Amygdala (tissue), 56 donors: ENCODE data around the gene FBXW10.
"Not testable (repeated sequence)": the region's sequence is repeated elsewhere in the genome, so short reads cannot be mapped to it uniquely, and the experiment has no call there.

Experiments
- DNase-seq, 56 donors: peaks; one replicate each; lab custom pipeline; 2025; lab: John Stamatoyannopoulos, UW

FBXW10 gene

GRCh38 chr17:18750242-18750641, 6.4 kb downstream of the FBXW10 start:
- not testable (repeated sequence) for DNase-seq

GRCh38 chr17:18753829-18754409, 10.1 kb downstream of the FBXW10 start:
- peak in 1 of 56 donors; percentile 0 for DNase-seq

GRCh38 chr17:18755969-18756368, 12.1 kb downstream of the FBXW10 start:
- not testable (repeated sequence) for DNase-seq

- not testable (repeated sequence) for DNase-seq
These were observed 13.7 kb downstream of the FBXW10 start for GRCh38 chr17:18757368-18758044.

GRCh38 chr17:18758344-18758743, 14.5 kb downstream of the FBXW10 start:
- not testable (repeated sequence) for DNase-seq

GRCh38 chr17:18760221-18760620, 16.4 kb downstream of the FBXW10 start:
- not testable (repeated sequence) for DNase-seq

GRCh38 chr17:18770572-18770971, 26.7 kb downstream of the FBXW10 start:
- not testable (repeated sequence) for DNase-seq

GRCh38 chr17:18771066-18771465, 27.2 kb downstream of the FBXW10 start:
- DNase-seq, result not testable (repeated sequence)

- no peak for DNase-seq
These were observed 28.6 kb downstream of the FBXW10 start for GRCh38 chr17:18772471-18772870.

GRCh38 chr17:18780991-18781718, 37.3 kb downstream of the FBXW10 start, which contains the start of gene TVP23B:
Gene TVP23B, plus strand, starts transcription at chr17:18781183. Its CDS starts 111 bp downstream, at chr17:18781294.
- DNase-seq, result peak; percentile 6 to 98 (median 90)

- DNase-seq, result not testable (repeated sequence)
These were observed 38.0 kb downstream of the FBXW10 start for GRCh38 chr17:18781805-18782204.

- not testable (repeated sequence) for DNase-seq
These were observed 42.1 kb downstream of the FBXW10 start for GRCh38 chr17:18785933-18786332.

- not testable (repeated sequence) for DNase-seq
These were observed 43.0 kb downstream of the FBXW10 start for GRCh38 chr17:18786890-18787289.

- DNase-seq, result not testable (repeated sequence)
These were observed 47.5 kb downstream of the FBXW10 start for GRCh38 chr17:18791402-18791801.

GRCh38 chr17:18794841-18795240, 51.0 kb downstream of the FBXW10 start:
- not testable (repeated sequence) for DNase-seq

- not testable (repeated sequence) for DNase-seq
These were observed 53.0 kb downstream of the FBXW10 start for GRCh38 chr17:18796887-18797286.

- DNase-seq, result not testable (repeated sequence)
These were observed 59.8 kb downstream of the FBXW10 start for GRCh38 chr17:18803458-18804245.

GRCh38 chr17:18815924-18816323, 72.1 kb downstream of the FBXW10 start:
- DNase-seq, result not testable (repeated sequence)

- DNase-seq, result peak in 12 of 56 donors; percentile 3 to 60 (median 9)
These were observed 72.9 kb downstream of the FBXW10 start for GRCh38 chr17:18816489-18817371.
